NCI-H2107 treated with DMSO at 0.1 percent for 48 hours (cell line): Measurements from ENCODE around the gene TANGO2.

Experiments
- DNase-seq: peaks from one replicate; lab custom pipeline; 2025; ENCODE audit not compliant: unreplicated experiment; lab: John Stamatoyannopoulos, UW

The TANGO2 gene

GRCh38 chr22:20024650-20025397 is 3.9 kb downstream of the TANGO2 start:
- no peak for DNase-seq

GRCh38 chr22:20025401-20026203 is 4.7 kb downstream of the TANGO2 start:
- no peak for DNase-seq

- no peak for DNase-seq
Measured at GRCh38 chr22:20026204-20026908, 5.4 kb downstream of the TANGO2 start.

- DNase-seq = no peak
Measured at GRCh38 chr22:20026996-20027601, 6.2 kb downstream of the TANGO2 start.

- DNase-seq = no peak
Measured at GRCh38 chr22:20027966-20028854, 7.3 kb downstream of the TANGO2 start.

- DNase-seq = no peak
Measured at GRCh38 chr22:20028855-20029549, 8.1 kb downstream of the TANGO2 start.

GRCh38 chr22:20029550-20030225 is 8.8 kb downstream of the TANGO2 start:
- DNase-seq = no peak

- no peak for DNase-seq
Measured at GRCh38 chr22:20031732-20032406, 11.0 kb downstream of the TANGO2 start.

GRCh38 chr22:20032407-20032991 is 11.6 kb downstream of the TANGO2 start:
- no peak for DNase-seq

- DNase-seq = no peak
Measured at GRCh38 chr22:20033045-20033706, 12.3 kb downstream of the TANGO2 start.

- DNase-seq = no peak
Measured at GRCh38 chr22:20034143-20034542, 13.2 kb downstream of the TANGO2 start.

GRCh38 chr22:20035375-20036083 is 14.6 kb downstream of the TANGO2 start:
- no peak for DNase-seq

GRCh38 chr22:20036084-20036482 is 15.2 kb downstream of the TANGO2 start:
- DNase-seq = no peak

- no peak for DNase-seq
Measured at GRCh38 chr22:20036535-20037392, 15.9 kb downstream of the TANGO2 start.

- DNase-seq = no peak
Measured at GRCh38 chr22:20037419-20037818, 16.5 kb downstream of the TANGO2 start.

GRCh38 chr22:20038574-20038973 is 17.7 kb downstream of the TANGO2 start:
- DNase-seq = no peak
